Smooth muscle cell (in vitro differentiated cells): ENCODE data around the gene METRNL. TPM values are rescaled to one million over a fixed set of nuclear protein-coding genes. Genes with fewer than 3 reads are reported as not detected.
"Not testable (repeated sequence)": the region's sequence is repeated elsewhere in the genome, so short reads cannot be mapped to it uniquely, and the experiment has no call there.

Source experiments
- DNase-seq: peaks from one replicate; lab custom pipeline; 2025; ENCODE audit not compliant: unreplicated experiment; lab: John Stamatoyannopoulos, UW
- H2AFZ ChIP-seq: fragments of 200-600 bp; sonication (generic); 2 replicates; pipeline ENCODE4 v1.6.0; 2016; ENCODE audit warnings: antibody characterized with exemption, low read depth, mild to moderate bottlenecking
- H3F3A ChIP-seq: fragments of 200-600 bp; sonication (generic); 2 replicates; pipeline ENCODE4 v1.6.0; 2017; ENCODE audit warnings: antibody characterized with exemption, low read depth
- H3K27ac ChIP-seq: fragments of 200-600 bp; sonication (generic); 2 replicates; pipeline ENCODE4 v1.5.1; 2016; ENCODE audit warnings: low read depth, mild to moderate bottlenecking
- H3K27me3 ChIP-seq: fragments of 200-600 bp; sonication (generic); 2 replicates; pipeline ENCODE4 v1.6.1; 2016; ENCODE audit warnings: low read depth, mild to moderate bottlenecking
- H3K36me3 ChIP-seq: fragments of 200-600 bp; sonication (generic); 2 replicates; pipeline ENCODE4 v1.5.1; 2016; ENCODE audit warnings: low read depth
- H3K4me1 ChIP-seq: fragments of 200-600 bp; sonication (generic); 2 replicates; pipeline ENCODE4 v1.5.1; 2016; ENCODE audit warnings: low read depth
- H3K4me2 ChIP-seq: fragments of 200-600 bp; sonication (generic); 2 replicates; pipeline ENCODE4 v1.6.0; 2016; ENCODE audit warnings: mild to moderate bottlenecking
- H3K4me3 ChIP-seq: fragments of 200-600 bp; sonication (generic); 2 replicates; pipeline ENCODE4 v1.5.1; 2016; ENCODE audit warnings: mild to moderate bottlenecking
- H3K79me2 ChIP-seq: fragments of 200-600 bp; sonication (generic); 2 replicates; pipeline ENCODE4 v1.6.0; 2016; ENCODE audit warnings: low read depth, mild to moderate bottlenecking
- H3K9ac ChIP-seq: fragments of 200-600 bp; sonication (generic); 2 replicates; pipeline ENCODE4 v1.6.0; 2016; ENCODE audit warnings: low read depth
- H3K9me3 ChIP-seq: fragments of 200-600 bp; sonication (generic); replicated peaks from 2 replicates; pipeline ENCODE4 v1.5.1; 2016; ENCODE audit warnings: low read depth
- H4K20me1 ChIP-seq: fragments of 200-600 bp; sonication (generic); 2 replicates; pipeline ENCODE4 v1.6.0; 2016; ENCODE audit warnings: low read depth
- WGBS: methylation state at CpG from one replicate; pipeline ENCODE4 v1.1.7; 2016; ENCODE audit warnings: low lambda C conversion rate; 5-methylcytosine and 5-hydroxymethylcytosine counted together
- polyA plus RNA-seq: library from polyadenylated mRNA; unstranded; fragments of >200 nt; fragmentation: Nextera tagmentation; extraction: Ambion mirVana; gene quantifications from 2 replicates; pipeline ENCODE4 v1.2.1, GENCODE V29; 2016
- total RNA-seq: library from RNA; depleted of rRNA; stranded (reverse); fragments of >200 nt; gene quantifications from 2 replicates; pipeline ENCODE4 v1.2.3, GENCODE V29; 2014
- TF ChIP-seq, protein P1 (sequence below): fragments of 200-600 bp; sonication (generic); IDR thresholded peaks from 2 replicates; pipeline ENCODE4 v1.5.1; 2017; ENCODE audit warnings: borderline replicate concordance, mild to moderate bottlenecking, antibody characterized with exemption; ENCODE audit not compliant: insufficient read depth, poor library complexity, severe bottlenecking

The METRNL gene, protein sequence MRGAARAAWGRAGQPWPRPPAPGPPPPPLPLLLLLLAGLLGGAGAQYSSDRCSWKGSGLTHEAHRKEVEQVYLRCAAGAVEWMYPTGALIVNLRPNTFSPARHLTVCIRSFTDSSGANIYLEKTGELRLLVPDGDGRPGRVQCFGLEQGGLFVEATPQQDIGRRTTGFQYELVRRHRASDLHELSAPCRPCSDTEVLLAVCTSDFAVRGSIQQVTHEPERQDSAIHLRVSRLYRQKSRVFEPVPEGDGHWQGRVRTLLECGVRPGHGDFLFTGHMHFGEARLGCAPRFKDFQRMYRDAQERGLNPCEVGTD
- total RNA-seq, result 48.3 and 55.6 TPM in 2 replicates
- polyA plus RNA-seq, result 98.1 and 101 TPM in 2 replicates

DNA sequence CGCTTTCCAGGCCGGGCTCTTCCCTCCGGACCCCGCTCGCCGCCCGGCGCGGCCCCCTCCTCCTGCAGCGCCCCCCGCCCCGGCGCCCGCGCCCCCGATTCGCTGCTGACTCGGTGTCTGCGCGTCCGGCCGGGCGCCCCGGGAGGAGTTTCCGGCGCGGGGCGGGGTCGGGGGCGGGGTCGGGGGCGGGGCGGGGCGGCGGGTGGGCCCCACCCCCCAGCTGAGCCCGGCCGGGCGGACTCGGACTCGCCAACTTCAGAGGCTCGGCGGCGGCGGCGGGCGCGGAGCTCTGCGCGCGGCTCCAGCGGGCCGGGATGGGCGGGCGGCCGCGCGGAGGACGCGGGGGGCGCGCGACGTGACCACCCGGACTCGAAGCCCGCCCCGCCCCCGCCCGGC, at the start of gene METRNL:
TSS of gene METRNL (plus strand) at position 258 of the 396 bp plus-strand sequence. CDS start 207 bp downstream, outside the sequence.
- peak; percentile 55 for DNase-seq
- peak within 1 kb of the TSS; percentile 82 for H3K4me3 ChIP-seq
- peaks cover 30% of the 10 kb centered on the region for H3K79me2 ChIP-seq
- 0% methylated on average over 3 of the region's 69 CpGs for WGBS
- H3K36me3 ChIP-seq, result no peaks in the 10 kb centered on the region
- H3K4me1 ChIP-seq, result peaks cover 13% of the 10 kb centered on the region
- peak within 1 kb of the TSS; percentile 99 for H3K4me2 ChIP-seq
- no peak within 1 kb of the TSS for H3K27ac ChIP-seq
- H3K9me3 ChIP-seq, result no peaks in the 10 kb centered on the region
- TF ChIP-seq, protein P1, sequence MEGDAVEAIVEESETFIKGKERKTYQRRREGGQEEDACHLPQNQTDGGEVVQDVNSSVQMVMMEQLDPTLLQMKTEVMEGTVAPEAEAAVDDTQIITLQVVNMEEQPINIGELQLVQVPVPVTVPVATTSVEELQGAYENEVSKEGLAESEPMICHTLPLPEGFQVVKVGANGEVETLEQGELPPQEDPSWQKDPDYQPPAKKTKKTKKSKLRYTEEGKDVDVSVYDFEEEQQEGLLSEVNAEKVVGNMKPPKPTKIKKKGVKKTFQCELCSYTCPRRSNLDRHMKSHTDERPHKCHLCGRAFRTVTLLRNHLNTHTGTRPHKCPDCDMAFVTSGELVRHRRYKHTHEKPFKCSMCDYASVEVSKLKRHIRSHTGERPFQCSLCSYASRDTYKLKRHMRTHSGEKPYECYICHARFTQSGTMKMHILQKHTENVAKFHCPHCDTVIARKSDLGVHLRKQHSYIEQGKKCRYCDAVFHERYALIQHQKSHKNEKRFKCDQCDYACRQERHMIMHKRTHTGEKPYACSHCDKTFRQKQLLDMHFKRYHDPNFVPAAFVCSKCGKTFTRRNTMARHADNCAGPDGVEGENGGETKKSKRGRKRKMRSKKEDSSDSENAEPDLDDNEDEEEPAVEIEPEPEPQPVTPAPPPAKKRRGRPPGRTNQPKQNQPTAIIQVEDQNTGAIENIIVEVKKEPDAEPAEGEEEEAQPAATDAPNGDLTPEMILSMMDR, result no peak
- H3F3A ChIP-seq, result peaks cover 20% of the 10 kb centered on the region
- H4K20me1 ChIP-seq, result peaks cover 37% of the 10 kb centered on the region
- H3K9ac ChIP-seq, result peak within 1 kb of the TSS; percentile 83
- no peaks in the 10 kb centered on the region for H3K27me3 ChIP-seq
- peak within 1 kb of the TSS; percentile 82 for H2AFZ ChIP-seq

DNA sequence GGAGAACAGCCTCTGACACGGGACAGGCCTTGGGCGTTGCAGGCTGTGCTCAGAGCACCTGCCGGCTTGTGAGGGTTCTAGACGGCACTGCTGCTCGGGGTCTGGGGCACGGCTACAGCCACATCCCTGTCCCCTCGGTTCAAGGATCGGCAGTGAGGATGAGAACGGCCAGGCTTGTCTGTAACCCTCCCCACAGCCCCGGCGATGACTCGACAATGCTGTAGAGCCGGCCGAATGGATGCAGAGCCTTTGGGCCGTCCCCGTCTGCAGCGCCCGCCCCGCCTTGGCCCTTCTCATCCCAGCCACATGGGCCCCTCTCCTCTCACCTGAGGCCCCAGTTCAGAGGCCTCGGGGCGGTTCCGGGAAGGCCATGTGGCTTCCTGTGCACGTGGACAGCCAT, 49.0 kb upstream of the METRNL start:
- H3K9ac ChIP-seq, result no peak overlapping the region
- no peak overlapping the region for H3K4me2 ChIP-seq
- H3K79me2 ChIP-seq, result no peaks in the 10 kb centered on the region
- H3K4me1 ChIP-seq, result no peaks in the 10 kb centered on the region
- no peak overlapping the region for H3K27ac ChIP-seq
- H3K36me3 ChIP-seq, result no peaks in the 10 kb centered on the region
- TF ChIP-seq, protein P1, result no peak
- DNase-seq, result no peak
- no peak overlapping the region for H2AFZ ChIP-seq
- no peak overlapping the region for H3K4me3 ChIP-seq
- 94% methylated on average over 23 of the region's 23 CpGs for WGBS
- H3F3A ChIP-seq, result no peaks in the 10 kb centered on the region
- no peaks in the 10 kb centered on the region for H3K27me3 ChIP-seq
- H3K9me3 ChIP-seq, result no peaks in the 10 kb centered on the region
- no peaks in the 10 kb centered on the region for H4K20me1 ChIP-seq

DNA sequence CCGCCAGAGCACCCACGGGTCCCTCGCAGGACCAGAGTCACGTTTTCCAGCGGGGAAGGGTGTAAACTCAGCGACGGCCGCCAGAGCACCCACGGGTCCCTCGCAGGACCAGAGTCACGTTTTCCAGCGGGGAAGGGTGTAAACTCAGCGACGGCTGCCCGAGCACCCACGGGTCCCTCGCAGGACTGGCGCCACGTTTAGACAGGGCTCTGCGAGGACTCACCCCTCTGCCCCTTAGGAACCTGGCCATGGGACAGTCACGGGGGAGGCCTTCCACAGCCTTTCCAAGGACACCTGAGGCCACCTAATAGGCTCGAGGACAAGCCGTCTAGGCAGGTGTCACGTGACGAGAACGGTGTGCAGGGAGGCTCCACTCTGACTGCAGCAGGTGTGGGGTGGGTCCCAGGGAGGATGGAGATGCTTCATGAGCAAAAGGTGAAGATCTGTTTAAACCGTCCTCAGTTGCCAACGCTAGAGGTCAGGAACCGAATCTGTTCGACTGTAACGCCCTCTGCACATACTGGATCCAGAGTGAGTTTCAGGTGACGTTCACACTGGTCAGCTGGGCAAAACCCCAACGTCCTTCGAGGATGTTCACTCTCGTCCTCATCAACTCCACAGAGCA, 48.0 kb upstream of the METRNL start:
- Histone ChIP-seq H3K9me3 (no peaks in the 10 kb centered on the region), H2AFZ (no peak overlapping the region), H3K9ac (no peak overlapping the region), H3K4me1 (no peaks in the 10 kb centered on the region), H4K20me1 (no peaks in the 10 kb centered on the region), H3F3A (no peaks in the 10 kb centered on the region), H3K4me3 (no peak overlapping the region), H3K79me2 (no peaks in the 10 kb centered on the region), H3K4me2 (no peak overlapping the region), H3K27me3 (no peaks in the 10 kb centered on the region), H3K27ac (no peak overlapping the region), H3K36me3 (no peaks in the 10 kb centered on the region)
- TF ChIP-seq, protein P1, result no peak
- DNase-seq, result no peak
- WGBS, result 96% methylated on average over 33 of the region's 35 CpGs

DNA sequence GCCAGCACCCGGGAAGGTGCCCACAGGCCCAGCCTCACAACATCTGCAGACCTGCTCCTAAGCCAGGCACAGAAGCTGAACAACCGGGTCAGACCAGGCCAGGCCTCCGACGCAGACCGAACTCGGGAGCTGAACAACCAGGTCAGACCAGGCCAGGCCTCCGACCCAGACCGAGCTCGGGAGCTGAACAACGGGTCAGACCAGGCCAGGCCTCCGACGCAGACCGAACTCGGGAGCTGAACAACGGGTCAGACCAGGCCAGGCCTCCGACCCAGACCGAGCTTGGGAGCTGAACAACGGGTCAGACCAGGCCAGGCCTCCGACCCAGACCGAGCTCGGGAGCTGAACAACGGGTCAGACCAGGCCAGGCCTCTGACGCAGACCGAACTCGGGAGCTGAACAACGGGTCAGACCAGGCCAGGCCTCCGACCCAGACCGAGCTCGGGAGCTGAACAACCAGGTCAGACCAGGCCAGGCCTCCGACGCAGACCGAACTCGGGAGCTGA, 47.4 kb upstream of the METRNL start:
- DNase-seq, H3K9ac ChIP-seq, H3K79me2 ChIP-seq, H3K4me2 ChIP-seq, H3K27ac ChIP-seq, H3K9me3 ChIP-seq, H3K4me3 ChIP-seq, H4K20me1 ChIP-seq, H3K4me1 ChIP-seq, H3K36me3 ChIP-seq, H3K27me3 ChIP-seq, H2AFZ ChIP-seq, H3F3A ChIP-seq: not testable (repeated sequence)
- WGBS, result 89% methylated on average over 24 of the region's 33 CpGs
